IMR-90 (cell line): ENCODE results near the gene ELOVL1. TPM values are rescaled to one million over a fixed set of nuclear protein-coding genes. Genes with fewer than 3 reads are reported as not detected.

Experiments
- ATAC-seq: fragments of 200-7000 bp; cut with Tn5 transposase; 2 replicates; pipeline ENCODE4 v1.9.1; 2020; ENCODE audit warnings: low read depth, mild to moderate bottlenecking, moderate library complexity
- BruUV-seq: library from RNA; stranded (reverse); fragments of 400-500 nt; replicated peaks from 2 replicates; lab custom pipeline; 2021; lab: Mats Ljungman, UMichigan
- CTCF ChIA-PET: fragments of 300-600 bp; formaldehyde crosslinking; extraction: SDS; loops from one replicate; lab custom pipeline; 2021; ENCODE audit warnings: antibody characterized with exemption; lab: Yijun Ruan, JAX
- POLR2A ChIA-PET: fragments of 300-600 bp; sonication (Branson Sonifier 250); formaldehyde crosslinking; loops from one replicate; lab custom pipeline; 2022; ENCODE audit warnings: antibody characterized with exemption; ENCODE audit not compliant: unreplicated experiment; lab: Charles Lee
- DNase-seq: peaks from one replicate; pipeline ENCODE4 v3.0.0; 2013
- H2AFZ ChIP-seq: replicated peaks from 2 replicates; pipeline ENCODE3; 2013; ENCODE audit warnings: low read length, mild to moderate bottlenecking; ENCODE audit not compliant: poor library complexity
- H2AK5ac ChIP-seq: 2 replicates; pipeline ENCODE4 v1.6.1; 2013; ENCODE audit warnings: low read depth, low read length, inconsistent platforms
- H2AK9ac ChIP-seq: replicated peaks from 2 replicates; pipeline ENCODE3; 2013; ENCODE audit warnings: mild to moderate bottlenecking, low read depth, low read length, moderate library complexity; ENCODE audit not compliant: poor library complexity
- H2BK120ac ChIP-seq: 2 replicates; pipeline ENCODE4 v1.6.1; 2013; ENCODE audit warnings: low read depth, low read length, inconsistent platforms
- H2BK15ac ChIP-seq: 3 replicates; pipeline ENCODE4 v1.6.1; 2013; ENCODE audit warnings: low read depth, low read length, inconsistent platforms
- H2BK20ac ChIP-seq: 2 replicates; pipeline ENCODE4 v1.6.1; 2013; ENCODE audit warnings: low read depth, mild to moderate bottlenecking, inconsistent platforms, low read length, moderate library complexity
- H2BK5ac ChIP-seq: 2 replicates; pipeline ENCODE4 v1.6.1; 2013; ENCODE audit warnings: mild to moderate bottlenecking, low read depth, low read length, inconsistent platforms; ENCODE audit not compliant: poor library complexity, severe bottlenecking
- H3K14ac ChIP-seq: replicated peaks from 2 replicates; pipeline ENCODE4 v1.6.1; 2013; ENCODE audit warnings: low read depth, low read length, inconsistent platforms
- H3K18ac ChIP-seq: 2 replicates; pipeline ENCODE4 v1.6.1; 2013; ENCODE audit warnings: low read depth, low read length, control low read depth
- H3K23ac ChIP-seq: 2 replicates; pipeline ENCODE4 v1.6.1; 2013; ENCODE audit warnings: low read depth, low read length, inconsistent platforms
- H3K27ac ChIP-seq: 2 replicates; pipeline ENCODE4 v1.5.1; 2013; ENCODE audit warnings: mild to moderate bottlenecking, control low read depth, low read length; ENCODE audit not compliant: insufficient read depth
- H3K27me3 ChIP-seq: 2 replicates; pipeline ENCODE4 v1.6.1; 2013; ENCODE audit warnings: low read length; ENCODE audit not compliant: control insufficient read depth, insufficient read depth
- H3K36me3 ChIP-seq: 2 replicates; pipeline ENCODE4 v1.6.1; 2013; ENCODE audit warnings: low read length, mixed read lengths; ENCODE audit not compliant: control insufficient read depth, insufficient read depth
- H3K4ac ChIP-seq: 2 replicates; pipeline ENCODE4 v1.6.1; 2013; ENCODE audit warnings: low read depth, low read length, inconsistent platforms
- H3K4me1 ChIP-seq: 2 replicates; pipeline ENCODE4 v1.6.1; 2013; ENCODE audit warnings: low read length, mixed read lengths; ENCODE audit not compliant: control insufficient read depth, insufficient read depth
- H3K4me2 ChIP-seq: 2 replicates; pipeline ENCODE4 v1.6.1; 2013; ENCODE audit warnings: low read depth, mild to moderate bottlenecking, control low read depth, low read length, moderate library complexity
- H3K4me3 ChIP-seq: 2 replicates; pipeline ENCODE4 v1.5.1; 2013; ENCODE audit warnings: low read depth, mild to moderate bottlenecking, control low read depth, low read length, moderate library complexity; ENCODE audit not compliant: insufficient read depth
- H3K56ac ChIP-seq: 2 replicates; pipeline ENCODE4 v1.6.1; 2013; ENCODE audit warnings: low read length, inconsistent platforms; ENCODE audit not compliant: insufficient read depth; ENCODE audit errors: extremely low read depth
- H3K79me1 ChIP-seq, 2 experiments: 2 replicates each; pipeline ENCODE4 v1.6.1; 2013; ENCODE audit warnings: low read length in 2 of 2, inconsistent platforms in 1 of 2, low read depth in 1 of 2
- H3K9ac ChIP-seq: 2 replicates; pipeline ENCODE4 v1.6.1; 2013; ENCODE audit warnings: low read depth, low read length, control low read depth
- H3K9me1 ChIP-seq: 2 replicates; pipeline ENCODE4 v1.6.1; 2013; ENCODE audit warnings: low read length, inconsistent platforms; ENCODE audit not compliant: insufficient read depth
- H3K9me3 ChIP-seq: 2 replicates; pipeline ENCODE4 v1.6.1; 2013; ENCODE audit warnings: low read length; ENCODE audit not compliant: control insufficient read depth, insufficient read depth
- H4K20me1 ChIP-seq: 2 replicates; pipeline ENCODE4 v1.6.1; 2013; ENCODE audit warnings: low read length, inconsistent platforms; ENCODE audit not compliant: insufficient read depth
- H4K5ac ChIP-seq: 2 replicates; pipeline ENCODE4 v1.6.1; 2013; ENCODE audit warnings: mild to moderate bottlenecking, low read depth, low read length, control low read depth
- H4K8ac ChIP-seq, 2 experiments: 2 replicates each; pipeline ENCODE4 v1.6.1; 2013; ENCODE audit warnings: low read depth in 2 of 2, low read length in 2 of 2, control low read depth in 1 of 2, inconsistent platforms in 1 of 2
- H4K91ac ChIP-seq: 2 replicates; pipeline ENCODE4 v1.6.1; 2013; ENCODE audit warnings: low read depth, low read length, inconsistent platforms; ENCODE audit not compliant: insufficient read depth
- BHLHE40 ChIP-seq: fragments of 150-350 bp; IDR thresholded peaks from 2 replicates; pipeline ENCODE4 v1.6.1; 2016; ENCODE audit warnings: mild to moderate bottlenecking, low read depth, low read length
- CHD1 ChIP-seq: IDR thresholded peaks from 2 replicates; pipeline ENCODE4 v1.6.1; 2012; ENCODE audit warnings: low read depth, low read length, improper control_type of control experiment
- ELK1 ChIP-seq: fragments of 150-350 bp; IDR thresholded peaks from 2 replicates; pipeline ENCODE4 v1.6.1; 2016; ENCODE audit warnings: low read depth, mild to moderate bottlenecking, low read length, moderate library complexity, borderline replicate concordance
- FOS ChIP-seq: fragments of 150-350 bp; IDR thresholded peaks from 2 replicates; pipeline ENCODE4 v1.6.1; 2016; ENCODE audit warnings: low read depth, low read length
- MAFK ChIP-seq: IDR thresholded peaks from 2 replicates; pipeline ENCODE4 v1.6.1; 2012; ENCODE audit warnings: low read depth, low read length, improper control_type of control experiment
- MXI1 ChIP-seq: IDR thresholded peaks from 2 replicates; pipeline ENCODE4 v1.6.1; 2012; ENCODE audit warnings: low read depth, mild to moderate bottlenecking, low read length, moderate library complexity, borderline replicate concordance
- POLR2A ChIP-seq: IDR thresholded peaks from 2 replicates; pipeline ENCODE4 v1.6.1; 2012; ENCODE audit warnings: mild to moderate bottlenecking, low read depth, low read length
- RAD21 ChIP-seq: IDR thresholded peaks from 2 replicates; pipeline ENCODE4 v1.6.1; 2012; ENCODE audit warnings: low read length, improper control_type of control experiment
- RCOR1 ChIP-seq: IDR thresholded peaks from 2 replicates; pipeline ENCODE4 v1.6.1; 2012; ENCODE audit warnings: mild to moderate bottlenecking, low read length, improper control_type of control experiment; ENCODE audit not compliant: insufficient replicate concordance
- RFX5 ChIP-seq: IDR thresholded peaks from 2 replicates; pipeline ENCODE4 v1.8.0; 2012; ENCODE audit warnings: low read depth, mild to moderate bottlenecking, low read length, moderate library complexity
- SMC3 ChIP-seq: fragments of 150-350 bp; IDR thresholded peaks from 2 replicates; pipeline ENCODE4 v1.6.1; 2016; ENCODE audit warnings: low read depth, mild to moderate bottlenecking, antibody characterized with exemption, low read length, moderate library complexity
- WGBS, 2 experiments: methylation state at CpG; one replicate each; pipeline versions ENCODE4 v1.1.5 to v1.1.7; 2013; ENCODE audit warnings: missing lambda C conversion rate in 2 of 2; ENCODE audit not compliant: insufficient read length in 1 of 2; ENCODE audit errors: extremely low coverage in 2 of 2; 5-methylcytosine and 5-hydroxymethylcytosine counted together
- dilution Hi-C: fragments of 300-500 bp; cut with HindIII; formaldehyde crosslinking; loops from one replicate; pipeline ENCODE4 v1.14.3; 2018; ENCODE audit warnings: low sequenced_read_pairs; ENCODE audit not compliant: unreplicated experiment
- in situ Hi-C: fragments of 300-500 bp; cut with MboI; formaldehyde crosslinking; loops from 3 replicates; pipeline ENCODE4 v1.14.3; 2019; ENCODE audit warnings: low sequenced_read_pairs, inconsistent platforms, mixed read lengths
- intact Hi-C: fragments of 100-400 bp; cut with micrococcal nuclease; formaldehyde crosslinking; loops from 2 replicates; pipeline ENCODE4 v1.10.0; 2022
- polyA plus RNA-seq, 3 experiments: library from polyadenylated mRNA; depleted of rRNA; stranded (reverse); fragments of >200 nt; gene quantifications; 2 replicates each; pipeline ENCODE4 v1.2.3, GENCODE V29; 2012; ENCODE audit warnings: low replicate concordance in 1 of 3
- total RNA-seq: library from RNA; depleted of rRNA; stranded (reverse); fragments of >200 nt; gene quantifications from 2 replicates; pipeline ENCODE4 v1.2.3, GENCODE V29; 2012
- TF ChIP-seq, protein P1 (sequence below): fragments of 150-350 bp; IDR thresholded peaks from 2 replicates; pipeline ENCODE4 v1.6.1; 2017; ENCODE audit warnings: mild to moderate bottlenecking, antibody characterized with exemption, low read length, low read depth

The ELOVL1 gene
- total and polyA plus RNA-seq, 2 of the 4 experiments (the other 2 are of a cell fraction) = 88.9 to 211 TPM

DNA sequence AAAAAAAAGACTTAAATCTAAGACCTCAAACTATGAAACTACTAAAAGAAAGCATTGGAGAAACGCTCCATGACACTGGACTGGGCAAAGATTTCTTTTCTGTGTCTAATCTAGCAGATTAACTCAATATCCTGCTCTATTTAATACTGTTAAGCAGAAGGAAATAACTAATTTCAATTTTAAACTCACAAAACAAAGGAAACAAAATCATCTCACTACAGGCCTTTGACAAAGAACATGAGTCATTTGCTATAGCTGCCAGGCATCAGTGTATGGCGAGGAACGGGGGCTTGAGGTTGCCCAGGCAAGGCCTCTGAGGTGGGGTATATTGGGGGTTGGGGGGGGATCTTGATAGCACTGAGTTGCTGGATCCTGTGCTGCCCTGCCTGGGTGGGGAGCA lies 42.8 kb upstream of the ELOVL1 start:
- dilution Hi-C loops = no loop called here
- Histone ChIP-seq H3K4me1 (peaks cover under 1% of the 10 kb centered on the region; the same call in 1 of the 2 replicates), H3K9ac (no peak overlapping the region), H2BK20ac (no peak overlapping the region), H3K23ac (no peak overlapping the region), H4K5ac (no peak overlapping the region), H2BK120ac (no peak overlapping the region), H3K18ac (no peak overlapping the region), H3K9me1 (no peaks in the 10 kb centered on the region), H3K4ac (no peak overlapping the region), H2AK5ac (no peak overlapping the region), H3K36me3 (peaks cover 28% of the 10 kb centered on the region), H2AFZ (no peak overlapping the region), H3K56ac (no peak overlapping the region), H4K8ac (no peak overlapping the region), H3K27ac (no peak overlapping the region), H3K4me3 (no peak overlapping the region), H2BK5ac (no peak overlapping the region), H3K79me1 (peaks cover 7 to 9% of the 10 kb centered on the region in 2 experiments; a peak in 2 of 4 replicates), H2BK15ac (no peak overlapping the region), H3K4me2 (no peak overlapping the region), H2AK9ac (no peak overlapping the region), H3K14ac (no peak overlapping the region), H3K27me3 (no peaks in the 10 kb centered on the region), H4K91ac (no peak overlapping the region), H4K20me1 (no peaks in the 10 kb centered on the region), H3K9me3 (no peaks in the 10 kb centered on the region)
- intact Hi-C loops = loop anchor here (5.0 kb wide), 1 partner anchor 498 kb away; no protein-coding TSS in a partner anchor
- BruUV-seq = no TSS peak
- TF ChIP-seq RAD21 (no peak), RFX5 (no peak), MXI1 (no peak), MAFK (no peak), RCOR1 (no peak), FOS (no peak), ELK1 (no peak), BHLHE40 (no peak), CHD1 (no peak), POLR2A (no peak), SMC3 (no peak)
- TF ChIP-seq, protein P1, sequence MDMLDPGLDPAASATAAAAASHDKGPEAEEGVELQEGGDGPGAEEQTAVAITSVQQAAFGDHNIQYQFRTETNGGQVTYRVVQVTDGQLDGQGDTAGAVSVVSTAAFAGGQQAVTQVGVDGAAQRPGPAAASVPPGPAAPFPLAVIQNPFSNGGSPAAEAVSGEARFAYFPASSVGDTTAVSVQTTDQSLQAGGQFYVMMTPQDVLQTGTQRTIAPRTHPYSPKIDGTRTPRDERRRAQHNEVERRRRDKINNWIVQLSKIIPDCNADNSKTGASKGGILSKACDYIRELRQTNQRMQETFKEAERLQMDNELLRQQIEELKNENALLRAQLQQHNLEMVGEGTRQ = no peak
- in situ Hi-C loops = loop anchor here (5.0 to 25.0 kb wide), 2 partner anchors 183 to 498 kb away; no protein-coding TSS in a partner anchor
- ATAC-seq (no peak), DNase-seq (no peak)
- no CpG with 5 or more reads among the region's 3 CpGs for WGBS, 2 experiments
- ChIA-PET POLR2A (no interaction called here), CTCF (no interaction called here)
